CD14-positive monocyte (primary cell): ENCODE results near the gene SLC9C1. TPM values are rescaled to one million over a fixed set of nuclear protein-coding genes. Genes with fewer than 3 reads are reported as not detected.

Experiments used
- DNase-seq, 3 donors: peaks; one replicate each; pipeline ENCODE4 v3.0.0-alpha.2; 2011 to 2022
- H2AFZ ChIP-seq: 2 replicates; pipeline ENCODE4 v1.6.0; 2012; ENCODE audit warnings: mild to moderate bottlenecking, low read depth, low read length, inconsistent platforms; ENCODE audit not compliant: insufficient read depth, poor library complexity, severe bottlenecking
- H3K27ac ChIP-seq, 2 donors: 1 replicate in 1 of 2; 2 replicates in 1 of 2; pipeline ENCODE4 v1.5.1; 2012 to 2013; ENCODE audit warnings: low read length in 2 of 2, control low read depth in 1 of 2, inconsistent platforms in 1 of 2, low read depth in 1 of 2, mild to moderate bottlenecking in 1 of 2
- H3K27me3 ChIP-seq, 2 donors: one replicate each; pipeline versions ENCODE4 v1.6.0 to v1.6.1; 2011 to 2013; ENCODE audit warnings: low read length in 2 of 2; ENCODE audit not compliant: control insufficient read depth in 2 of 2, insufficient read depth in 2 of 2
- H3K36me3 ChIP-seq, 2 donors: replicated peaks in 1 of 2; 1 replicate in 1 of 2; 2 replicates in 1 of 2; pipeline versions ENCODE4 v1.5.1 to v1.6.1; 2012 to 2013; ENCODE audit warnings: low read length in 2 of 2, control low read depth in 1 of 2, inconsistent platforms in 1 of 2, mild to moderate bottlenecking in 1 of 2; ENCODE audit not compliant: insufficient read depth in 2 of 2, control insufficient read depth in 1 of 2
- H3K4me1 ChIP-seq, 2 donors: 1 replicate in 1 of 2; 2 replicates in 1 of 2; pipeline versions ENCODE4 v1.5.1 to v1.6.1; 2012 to 2013; ENCODE audit warnings: low read length in 2 of 2, control low read depth in 1 of 2, inconsistent platforms in 1 of 2, mild to moderate bottlenecking in 1 of 2, moderate library complexity in 1 of 2; ENCODE audit not compliant: insufficient read depth in 2 of 2, control insufficient read depth in 1 of 2
- H3K4me2 ChIP-seq: replicated peaks from 2 replicates; pipeline ENCODE3; 2012; ENCODE audit warnings: low read length, moderate library complexity, mild to moderate bottlenecking; ENCODE audit not compliant: poor library complexity, severe bottlenecking; ENCODE audit errors: extremely low read depth
- H3K4me3 ChIP-seq, 3 experiments: fragments of 200-600 bp in 1 of 3; sonication (generic) in 1 of 3; replicated peaks in 1 of 3; 1 replicate in 2 of 3; 2 replicates in 1 of 3; pipeline ENCODE4 v1.5.1; 2011 to 2013; ENCODE audit warnings: low read length in 3 of 3, mild to moderate bottlenecking in 3 of 3, control low read depth in 2 of 3, low read depth in 2 of 3, inconsistent platforms in 1 of 3, moderate library complexity in 1 of 3
- H3K79me2 ChIP-seq: 2 replicates; pipeline ENCODE4 v1.6.0; 2012; ENCODE audit warnings: mild to moderate bottlenecking, control low read depth, inconsistent platforms, low read length, moderate library complexity; ENCODE audit not compliant: insufficient read depth
- H3K9ac ChIP-seq: 2 replicates; pipeline ENCODE4 v1.6.0; 2017; ENCODE audit warnings: low read length, mild to moderate bottlenecking; ENCODE audit not compliant: insufficient read depth, poor library complexity, severe bottlenecking
- H3K9me3 ChIP-seq, 2 donors: replicated peaks in 1 of 2; 1 replicate in 1 of 2; 2 replicates in 1 of 2; pipeline versions ENCODE4 v1.5.1 to v1.6.1; 2012 to 2013; ENCODE audit warnings: low read length in 2 of 2, control low read depth in 1 of 2; ENCODE audit not compliant: control insufficient read depth in 1 of 2, insufficient read depth in 1 of 2
- H4K20me1 ChIP-seq: 2 replicates; pipeline ENCODE4 v1.6.0; 2012; ENCODE audit warnings: mild to moderate bottlenecking, low read length, control low read depth, moderate library complexity; ENCODE audit not compliant: insufficient read depth
- H3K27ac Mint-ChIP-seq, 7 donors: one replicate each; pipeline ENCODE4 v1.8.0; 2020; ENCODE audit warnings: mild to moderate bottlenecking in 7 of 7, mixed read lengths in 7 of 7, moderate library complexity in 6 of 7, inconsistent platforms in 2 of 7
- H3K27me3 Mint-ChIP-seq, 3 donors: one replicate each; pipeline ENCODE4 v1.8.0; 2021 to 2022; ENCODE audit warnings: low read depth in 3 of 3, mild to moderate bottlenecking in 3 of 3, mixed read lengths in 3 of 3, moderate library complexity in 3 of 3, inconsistent platforms in 1 of 3
- H3K36me3 Mint-ChIP-seq, 2 donors: one replicate each; pipeline ENCODE4 v1.8.0; 2020; ENCODE audit warnings: mixed read lengths in 2 of 2, inconsistent platforms in 1 of 2, mild to moderate bottlenecking in 1 of 2
- H3K4me1 Mint-ChIP-seq: one replicate; pipeline ENCODE4 v1.8.0; 2020; ENCODE audit warnings: mild to moderate bottlenecking, mixed read lengths
- H3K4me3 Mint-ChIP-seq, 2 donors: one replicate each; pipeline ENCODE4 v1.8.0; 2020; ENCODE audit warnings: mild to moderate bottlenecking in 2 of 2, mixed read lengths in 2 of 2, moderate library complexity in 1 of 2
- H3K9me3 Mint-ChIP-seq, 7 donors: one replicate each; pipeline ENCODE4 v1.8.0; 2020 to 2022; ENCODE audit warnings: mixed read lengths in 7 of 7, mild to moderate bottlenecking in 6 of 7, moderate library complexity in 6 of 7, inconsistent platforms in 2 of 7
- WGBS: methylation state at CpG from one replicate; pipeline ENCODE4 v1.1.5; 2013; ENCODE audit warnings: missing lambda C conversion rate; ENCODE audit not compliant: insufficient coverage; 5-methylcytosine and 5-hydroxymethylcytosine counted together
- intact Hi-C, 2 donors: fragments of 100-400 bp; cut with micrococcal nuclease; formaldehyde crosslinking; loops; one replicate each; pipeline versions ENCODE4 v1.15.0 to v1.15.1; 2023
- polyA plus RNA-seq, 3 donors: library from polyadenylated mRNA; depleted of rRNA in 1 of 3; unstranded in 2 of 3; stranded (reverse) in 1 of 3; fragments of 300-500 nt in 2 of 3; fragments of >200 nt in 1 of 3; fragmentation: Illumina TruSeq in 2 of 3; gene quantifications; 1 replicate in 2 of 3; 2 replicates in 1 of 3; pipeline ENCODE4 v1.2.3, GENCODE V29; 2012 to 2021
- TF ChIP-seq, protein P1 (sequence below): fragments of 200-600 bp; IDR thresholded peaks from one replicate; pipeline ENCODE4 v1.8.0; 2022; ENCODE audit warnings: antibody characterized with exemption, mild to moderate bottlenecking

SLC9C1 gene
- polyA plus RNA-seq, 3 donors: not detected

DNA sequence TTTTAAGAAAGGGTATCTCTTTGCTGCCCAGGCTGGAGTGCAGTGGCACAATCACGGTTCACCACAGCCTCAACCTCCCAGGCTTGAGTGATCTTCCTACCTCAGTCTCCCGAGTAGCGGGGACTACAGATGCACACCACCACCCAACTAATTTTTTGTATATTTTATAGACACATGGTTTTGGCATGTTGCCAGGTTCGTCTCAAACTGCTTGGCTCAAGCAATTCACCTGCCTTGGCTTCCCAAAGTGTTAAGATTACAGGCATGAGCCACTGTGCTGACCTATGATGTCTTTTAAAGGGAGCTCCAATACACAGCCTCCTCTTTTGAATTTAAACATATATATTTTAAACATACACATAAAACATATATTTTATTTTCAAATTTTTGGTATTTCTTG, 60.9 kb downstream of the SLC9C1 start:
- H3K27ac Mint-ChIP-seq: no peak overlapping the region
- WGBS: no CpG with 5 or more reads among the region's 4 CpGs
- Histone ChIP-seq H3K9ac (no peak overlapping the region), H3K9me3 (no peaks in the 10 kb centered on the region), H3K27ac (no peak overlapping the region), H4K20me1 (no peaks in the 10 kb centered on the region), H2AFZ (no peak overlapping the region), H3K36me3 (no peaks in the 10 kb centered on the region), H3K4me1 (no peaks in the 10 kb centered on the region), H3K4me2 (no peak overlapping the region), H3K4me3 (no peak overlapping the region), H3K27me3 (no peaks in the 10 kb centered on the region), H3K79me2 (no peaks in the 10 kb centered on the region)
- H3K4me1 Mint-ChIP-seq: no peaks in the 10 kb centered on the region
- no peaks in the 10 kb centered on the region for H3K36me3 Mint-ChIP-seq
- TF ChIP-seq, protein P1, sequence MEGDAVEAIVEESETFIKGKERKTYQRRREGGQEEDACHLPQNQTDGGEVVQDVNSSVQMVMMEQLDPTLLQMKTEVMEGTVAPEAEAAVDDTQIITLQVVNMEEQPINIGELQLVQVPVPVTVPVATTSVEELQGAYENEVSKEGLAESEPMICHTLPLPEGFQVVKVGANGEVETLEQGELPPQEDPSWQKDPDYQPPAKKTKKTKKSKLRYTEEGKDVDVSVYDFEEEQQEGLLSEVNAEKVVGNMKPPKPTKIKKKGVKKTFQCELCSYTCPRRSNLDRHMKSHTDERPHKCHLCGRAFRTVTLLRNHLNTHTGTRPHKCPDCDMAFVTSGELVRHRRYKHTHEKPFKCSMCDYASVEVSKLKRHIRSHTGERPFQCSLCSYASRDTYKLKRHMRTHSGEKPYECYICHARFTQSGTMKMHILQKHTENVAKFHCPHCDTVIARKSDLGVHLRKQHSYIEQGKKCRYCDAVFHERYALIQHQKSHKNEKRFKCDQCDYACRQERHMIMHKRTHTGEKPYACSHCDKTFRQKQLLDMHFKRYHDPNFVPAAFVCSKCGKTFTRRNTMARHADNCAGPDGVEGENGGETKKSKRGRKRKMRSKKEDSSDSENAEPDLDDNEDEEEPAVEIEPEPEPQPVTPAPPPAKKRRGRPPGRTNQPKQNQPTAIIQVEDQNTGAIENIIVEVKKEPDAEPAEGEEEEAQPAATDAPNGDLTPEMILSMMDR: no peak
- no peak overlapping the region for H3K4me3 Mint-ChIP-seq
- H3K27me3 Mint-ChIP-seq: peaks cover 0 to 2% (median 0%) of the 10 kb centered on the region in 3 donors
- intact Hi-C loops: no loop called here
- peaks cover 0 to 10% (median 2%) of the 10 kb centered on the region in 7 donors for H3K9me3 Mint-ChIP-seq
- DNase-seq: no peak

DNA sequence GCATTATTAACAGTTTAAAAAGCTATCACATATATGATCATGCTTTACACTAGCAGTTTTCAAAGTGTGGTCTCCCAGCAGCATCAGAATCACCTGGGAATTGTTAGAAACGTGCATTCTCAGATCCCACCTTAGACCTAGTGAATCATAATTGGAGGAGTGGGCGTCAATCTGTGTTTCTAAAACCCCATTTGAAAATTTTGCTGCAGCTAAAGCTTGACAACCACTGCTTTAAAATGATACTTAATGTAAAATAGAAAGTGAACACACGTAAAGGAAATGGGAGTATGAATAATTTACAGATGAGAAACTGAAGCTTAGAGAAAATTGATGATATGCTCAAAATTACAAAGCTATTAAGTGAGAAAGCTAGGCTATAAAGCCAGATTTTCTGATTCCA, 62.3 kb downstream of the SLC9C1 start:
- H3K4me1 ChIP-seq: no peaks in the 10 kb centered on the region
- TF ChIP-seq, protein P1: no peak
- H3K27ac Mint-ChIP-seq: no peak overlapping the region
- H3K4me3 Mint-ChIP-seq: no peak overlapping the region
- no peaks in the 10 kb centered on the region for H3K27me3 ChIP-seq
- H3K27ac ChIP-seq: no peak overlapping the region
- no peaks in the 10 kb centered on the region for H3K9me3 ChIP-seq
- no peak overlapping the region for H2AFZ ChIP-seq
- peaks cover 0 to 2% (median 0%) of the 10 kb centered on the region in 3 donors for H3K27me3 Mint-ChIP-seq
- intact Hi-C loops: no loop called here
- peaks cover 0 to 14% (median 5%) of the 10 kb centered on the region in 7 donors for H3K9me3 Mint-ChIP-seq
- no peak overlapping the region for H3K4me3 ChIP-seq
- no peaks in the 10 kb centered on the region for H3K36me3 Mint-ChIP-seq
- no peak overlapping the region for H3K9ac ChIP-seq
- no peaks in the 10 kb centered on the region for H3K36me3 ChIP-seq
- WGBS: no CpG with 5 or more reads among the region's 3 CpGs
- H3K4me2 ChIP-seq: no peak overlapping the region
- H3K4me1 Mint-ChIP-seq: no peaks in the 10 kb centered on the region
- no peaks in the 10 kb centered on the region for H3K79me2 ChIP-seq
- H4K20me1 ChIP-seq: no peaks in the 10 kb centered on the region
- DNase-seq: no peak
